Mesothelial cell of epicardium (in vitro differentiated cells): ENCODE data around the gene SPOCK1. TPM values are rescaled to one million over a fixed set of nuclear protein-coding genes. Genes with fewer than 3 reads are reported as not detected.
"Not testable (repeated sequence)": the region's sequence is repeated elsewhere in the genome, so short reads cannot be mapped to it uniquely, and the experiment has no call there.

Experiments used
- DNase-seq, 2 experiments: peaks; one replicate each; pipeline ENCODE4 v3.0.0; 2021; ENCODE audit warnings: low spot score in 2 of 2; ENCODE audit not compliant: unreplicated experiment in 2 of 2
- H3K27ac Mint-ChIP-seq: 2 replicates; pipeline ENCODE4 v1.8.0; 2021; ENCODE audit warnings: mixed read lengths
- H3K27me3 Mint-ChIP-seq: 2 replicates; pipeline ENCODE4 v1.8.0; 2021; ENCODE audit warnings: low read depth, mixed read lengths
- H3K36me3 Mint-ChIP-seq: 2 replicates; pipeline ENCODE4 v1.8.0; 2021; ENCODE audit warnings: mixed read lengths
- H3K4me1 Mint-ChIP-seq: 2 replicates; pipeline ENCODE4 v1.8.0; 2021; ENCODE audit warnings: mixed read lengths
- H3K4me3 Mint-ChIP-seq: 2 replicates; pipeline ENCODE4 v1.8.0; 2021; ENCODE audit warnings: mild to moderate bottlenecking, moderate library complexity, mixed read lengths
- H3K9me3 Mint-ChIP-seq: 2 replicates; pipeline ENCODE4 v1.8.0; 2021; ENCODE audit warnings: mixed read lengths
- CTCF ChIP-seq: fragments of 200-600 bp; sonication (generic); IDR thresholded peaks from one replicate; pipeline ENCODE4 v1.5.0; 2021; ENCODE audit warnings: antibody characterized with exemption; ENCODE audit not compliant: unreplicated experiment
- total RNA-seq: library from RNA; stranded (reverse); gene quantifications from 3 replicates; pipeline ENCODE4 v1.2.1, GENCODE V29; 2021

Gene SPOCK1
- total RNA-seq, 1 donor from 2014 or later = 6.6 TPM

- H3K27me3 Mint-ChIP-seq = peaks cover 43% of the 10 kb centered on the region
These were observed 1.6 kb upstream of the SPOCK1 start for GRCh38 chr5:137500615-137501225.

GRCh38 chr5:137499506-137499847 lies 351 bp upstream of the SPOCK1 start:
- H3K4me1 Mint-ChIP-seq, H3K4me3 Mint-ChIP-seq, DNase-seq, H3K9me3 Mint-ChIP-seq, H3K27ac Mint-ChIP-seq, H3K36me3 Mint-ChIP-seq: not testable (repeated sequence)
- H3K27me3 Mint-ChIP-seq = peaks cover 44% of the 10 kb centered on the region

More at GRCh38 chr5:137500615-137501225, 1.6 kb upstream of the SPOCK1 start:
- Mint-ChIP-seq H3K27ac (no peak overlapping the region), H3K4me1 (no peaks in the 10 kb centered on the region), H3K36me3 (no peaks in the 10 kb centered on the region), H3K9me3 (no peaks in the 10 kb centered on the region), H3K4me3 (no peak overlapping the region)
- no peak for TF ChIP-seq CTCF
- DNase-seq = no peak

GRCh38 chr5:137498301-137498735 lies 808 bp downstream of the SPOCK1 start:
- H3K9me3 Mint-ChIP-seq = no peaks in the 10 kb centered on the region
- H3K27me3 Mint-ChIP-seq = peaks cover 54% of the 10 kb centered on the region
- no peak for TF ChIP-seq CTCF
- no peaks in the 10 kb centered on the region for H3K36me3 Mint-ChIP-seq
- H3K4me3 Mint-ChIP-seq = peak overlapping the region; percentile 37
- peak in 1 of 2 experiments; percentile 41 for DNase-seq
- no peak overlapping the region for H3K27ac Mint-ChIP-seq
- no peaks in the 10 kb centered on the region for H3K4me1 Mint-ChIP-seq

- peaks cover 56% of the 10 kb centered on the region for H3K27me3 Mint-ChIP-seq
- H3K4me3 Mint-ChIP-seq = peak overlapping the region; percentile 37
- no peak for DNase-seq
- no peaks in the 10 kb centered on the region for H3K36me3 Mint-ChIP-seq
- TF ChIP-seq CTCF = no peak
- H3K27ac Mint-ChIP-seq = no peak overlapping the region
- no peaks in the 10 kb centered on the region for H3K9me3 Mint-ChIP-seq
- no peaks in the 10 kb centered on the region for H3K4me1 Mint-ChIP-seq
These were observed 1.5 kb downstream of the SPOCK1 start for GRCh38 chr5:137497396-137498290.

GRCh38 chr5:137496919-137497318 lies 2.2 kb downstream of the SPOCK1 start:
- H3K36me3 Mint-ChIP-seq = no peaks in the 10 kb centered on the region
- no peak overlapping the region for H3K4me3 Mint-ChIP-seq
- H3K9me3 Mint-ChIP-seq = no peaks in the 10 kb centered on the region
- H3K27me3 Mint-ChIP-seq = peaks cover 62% of the 10 kb centered on the region
- H3K27ac Mint-ChIP-seq = no peak overlapping the region
- no peak for TF ChIP-seq CTCF
- DNase-seq = no peak
- H3K4me1 Mint-ChIP-seq = no peaks in the 10 kb centered on the region

GRCh38 chr5:137492331-137492730 lies 6.8 kb downstream of the SPOCK1 start:
- TF ChIP-seq CTCF = no peak
- H3K4me3 Mint-ChIP-seq = no peak overlapping the region
- H3K4me1 Mint-ChIP-seq = no peaks in the 10 kb centered on the region
- peaks cover 79% of the 10 kb centered on the region for H3K27me3 Mint-ChIP-seq
- H3K27ac Mint-ChIP-seq = no peak overlapping the region
- no peak for DNase-seq
- H3K36me3 Mint-ChIP-seq = no peaks in the 10 kb centered on the region
- H3K9me3 Mint-ChIP-seq = no peaks in the 10 kb centered on the region
